GM21367 (cell line): ENCODE results near the gene RCE1.

Source experiments
- ATAC-seq: cut with Tn5 transposase; IDR thresholded peaks from one replicate; pipeline ENCODE4 v1.9.1; 2021; ENCODE audit not compliant: unreplicated experiment

The RCE1 gene

DNA sequence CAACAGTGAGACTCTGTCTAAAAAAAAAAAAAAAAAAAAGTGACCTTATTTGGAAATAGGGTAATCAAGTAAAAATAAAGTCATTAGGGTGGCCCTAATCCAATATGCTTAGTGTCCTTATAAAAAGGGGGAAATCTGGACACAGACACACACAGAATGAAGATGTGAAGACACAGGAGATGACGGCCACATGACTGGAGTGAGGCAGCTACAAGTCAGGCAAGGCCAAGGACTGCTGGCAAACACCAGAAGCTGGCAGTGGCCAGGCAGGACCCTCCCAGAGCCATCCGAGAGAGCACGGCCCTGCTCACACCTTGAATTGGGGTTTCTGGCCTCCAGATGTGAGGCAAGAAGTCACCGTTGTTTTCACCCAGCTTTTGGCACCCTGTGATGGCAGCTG lies 42.2 kb downstream of the RCE1 start:
- ATAC-seq = no peak

- no peak for ATAC-seq
Observed at GRCh38 chr11:66885950-66886440, 42.8 kb downstream of the RCE1 start.

DNA sequence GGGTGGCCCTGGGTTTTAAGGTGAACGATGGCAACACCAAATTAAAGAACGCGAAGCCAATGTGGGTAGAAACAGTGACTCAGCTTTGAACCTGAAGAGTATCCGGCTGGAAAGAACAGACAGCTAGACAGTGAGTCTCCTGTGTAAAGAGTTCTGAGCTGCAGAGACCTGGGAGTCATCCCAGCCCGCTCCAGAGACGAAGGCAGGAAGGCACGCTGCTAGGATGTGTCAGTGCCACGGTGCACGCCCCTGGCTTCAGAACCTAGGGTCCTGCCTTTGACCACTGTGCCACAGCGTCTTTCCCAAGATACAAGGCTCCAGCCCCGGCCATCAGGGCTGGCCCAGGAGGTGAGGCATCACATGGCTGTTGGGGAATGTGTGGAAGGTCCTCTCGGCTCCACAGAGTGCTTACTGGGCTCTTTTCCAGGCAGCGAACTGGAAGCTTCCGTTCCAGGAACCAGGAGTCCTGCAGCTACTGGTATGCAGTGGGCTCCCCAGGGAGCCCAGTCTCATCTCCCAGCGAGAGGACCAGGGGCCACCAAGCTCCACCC lies 43.5 kb downstream of the RCE1 start:
- no peak for ATAC-seq

DNA sequence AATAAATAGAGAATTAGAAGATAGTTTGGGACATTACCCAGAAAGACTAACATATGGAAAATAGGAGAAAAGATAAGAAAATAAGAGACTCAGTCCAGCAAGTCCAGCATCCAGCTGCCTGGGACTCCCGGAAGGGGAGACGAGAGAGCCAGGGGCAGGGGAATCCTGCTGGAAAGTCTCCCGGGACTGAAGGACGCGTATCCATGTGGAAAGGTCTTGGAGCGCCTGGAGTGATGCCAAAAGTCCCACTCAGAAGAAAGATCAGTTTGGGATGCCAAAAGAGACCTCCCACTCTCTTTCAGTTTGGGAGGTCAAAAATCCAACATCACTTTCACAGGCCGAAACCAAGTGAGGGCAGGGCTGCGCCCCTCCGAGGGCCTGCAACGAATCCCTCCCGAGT lies 44.3 kb downstream of the RCE1 start:
- no peak for ATAC-seq

- ATAC-seq = no peak
Observed at GRCh38 chr11:66888282-66888681, 45.0 kb downstream of the RCE1 start.

- ATAC-seq = no peak
Observed at GRCh38 chr11:66889960-66890359, 46.7 kb downstream of the RCE1 start.

DNA sequence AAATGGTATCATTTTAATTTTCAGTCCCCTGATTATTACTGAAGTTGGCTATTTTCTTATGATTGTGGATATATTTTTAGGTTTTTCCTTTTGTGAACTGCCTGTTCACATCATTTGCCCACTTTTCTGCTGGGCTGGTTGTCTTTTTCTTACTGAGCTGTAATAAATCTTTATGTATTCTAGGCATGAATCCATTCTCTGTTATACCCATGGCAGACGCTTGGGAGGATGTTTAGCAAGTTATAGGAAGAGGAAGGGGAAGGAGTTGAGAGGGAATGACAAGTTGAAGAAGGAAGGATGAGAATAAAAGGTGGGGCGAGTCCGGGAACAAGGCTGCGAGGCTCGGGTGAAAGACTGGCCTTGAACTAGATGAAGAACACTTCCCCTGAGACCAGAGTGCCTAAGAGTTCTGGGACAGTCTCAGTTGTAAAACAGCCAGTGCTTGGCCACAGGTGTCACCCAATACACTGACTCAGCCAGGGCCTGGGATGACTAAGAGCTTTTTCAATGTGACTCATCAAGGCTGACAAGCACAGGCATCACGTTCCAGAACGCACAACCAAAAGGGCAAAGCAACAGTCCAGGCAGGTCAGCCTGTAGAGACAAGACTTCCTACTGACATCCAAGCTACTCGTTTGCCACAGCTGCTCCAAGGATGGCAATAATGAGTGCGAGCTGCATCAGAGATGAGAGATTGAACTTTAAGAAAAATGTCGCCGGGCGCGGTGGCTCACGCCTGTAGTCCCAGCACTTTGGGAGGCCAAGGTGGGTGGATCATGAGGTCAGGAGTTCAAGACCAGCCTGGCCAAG lies 48.8 kb downstream of the RCE1 start:
- peak; percentile 86 for ATAC-seq

GRCh38 chr11:66892911-66893310 lies 49.7 kb downstream of the RCE1 start:
- no peak for ATAC-seq

- ATAC-seq = no peak
Observed at GRCh38 chr11:66894141-66894540, 50.9 kb downstream of the RCE1 start.
